Activated T-cell treated with anti-CD3 and anti-CD28 coated beads, Interleukin-2, amount 50 U/mL, for 1 hour (primary cell): ENCODE data around the gene ZNF124.
"Not testable (repeated sequence)": the region's sequence is repeated elsewhere in the genome, so short reads cannot be mapped to it uniquely, and the experiment has no call there.

Experiments used
- DNase-seq: peaks from one replicate; pipeline ENCODE4 v3.0.0-alpha.2; 2020

ZNF124 gene

GRCh38 chr1:247171443-247171842 lies 377 bp downstream of the ZNF124 start:
- DNase-seq: not testable (repeated sequence)

GRCh38 chr1:247165674-247166073 lies 6.1 kb downstream of the ZNF124 start:
- DNase-seq: no peak

GRCh38 chr1:247164694-247165093 lies 7.1 kb downstream of the ZNF124 start:
- no peak for DNase-seq

GRCh38 chr1:247156787-247157232 lies 15.0 kb downstream of the ZNF124 start:
- DNase-seq: no peak

GRCh38 chr1:247147781-247148180 lies 24.0 kb downstream of the ZNF124 start:
- DNase-seq: no peak

DNA sequence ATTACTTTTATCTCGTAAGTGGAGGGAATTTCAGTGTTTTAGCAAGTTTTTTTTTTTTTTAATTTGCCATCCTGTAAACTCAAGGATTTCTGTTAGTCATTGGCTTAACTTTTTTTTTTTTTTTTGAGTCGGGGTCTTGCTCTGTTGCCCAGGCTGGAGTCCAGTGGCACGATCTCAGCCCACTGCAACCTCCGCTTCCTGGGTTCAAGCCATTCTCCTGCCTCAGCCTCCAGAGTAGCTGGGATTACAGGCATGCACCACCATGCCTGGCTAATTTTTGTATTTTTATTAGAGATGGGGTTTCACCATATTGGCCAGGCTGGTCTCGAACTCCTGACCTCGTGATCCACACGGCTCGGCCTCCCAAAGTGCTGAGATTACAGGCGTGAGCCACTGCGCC lies 24.7 kb downstream of the ZNF124 start:
- DNase-seq: not testable (repeated sequence)

DNA sequence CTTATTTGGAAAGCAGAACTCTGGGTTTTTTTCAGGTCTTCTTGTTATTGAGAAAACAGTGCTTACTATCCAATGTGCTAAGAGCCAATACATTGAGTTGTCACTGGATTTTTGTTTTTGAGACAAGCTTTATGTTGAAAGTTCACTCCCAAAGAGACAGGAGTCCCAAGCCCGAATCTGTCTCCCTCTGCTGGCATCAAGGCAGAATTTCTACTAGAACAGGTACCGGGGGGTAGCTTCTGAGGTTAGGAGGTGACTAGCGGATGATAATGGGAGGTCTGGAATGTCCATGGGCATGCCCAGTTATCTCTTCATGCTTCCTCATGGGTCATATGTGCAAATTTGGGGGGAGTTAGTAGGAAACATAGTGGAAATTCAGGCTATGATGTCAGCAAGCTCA lies 25.1 kb downstream of the ZNF124 start:
- DNase-seq: no peak

- no peak for DNase-seq
These were observed 26.5 kb downstream of the ZNF124 start for GRCh38 chr1:247145279-247145678.

DNA sequence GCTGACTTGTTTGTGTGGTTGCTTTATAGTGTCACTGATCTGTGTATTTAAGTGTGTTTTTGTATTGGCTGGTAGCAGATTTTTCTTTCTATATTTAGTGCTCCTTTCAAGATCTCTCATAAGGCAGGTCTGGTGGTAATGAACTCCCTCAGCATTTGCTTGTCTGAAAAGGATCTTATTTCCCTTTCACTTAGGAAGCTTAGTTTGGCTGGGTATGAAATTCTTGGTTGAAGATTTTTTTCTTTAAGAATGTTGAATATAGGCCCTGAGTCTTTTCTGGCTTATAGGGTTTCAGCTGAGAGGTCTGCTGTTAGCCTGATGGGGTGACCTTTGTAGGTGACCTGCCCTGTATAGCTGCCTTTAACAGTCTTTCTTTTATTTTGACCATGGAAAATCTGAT lies 32.3 kb downstream of the ZNF124 start:
- not testable (repeated sequence) for DNase-seq

DNA sequence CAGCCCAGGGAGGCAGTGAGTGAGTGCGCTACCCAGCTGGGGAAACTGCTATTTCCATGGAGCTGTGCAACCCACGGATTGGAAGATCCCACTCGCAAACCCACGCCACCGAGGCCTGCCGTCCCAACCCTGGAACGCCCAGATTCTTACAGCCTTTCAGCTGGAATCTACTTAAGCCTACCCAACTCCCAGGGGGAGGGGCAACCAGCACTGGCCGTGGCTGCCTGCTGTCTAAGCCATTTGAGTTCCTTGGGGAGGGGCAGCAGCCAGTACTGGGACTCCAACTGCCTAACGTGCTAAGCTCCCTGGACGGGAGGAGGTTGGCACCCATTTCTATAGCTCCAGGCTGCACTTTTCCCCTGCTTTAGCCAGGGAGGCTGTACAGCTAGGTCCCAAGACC lies 40.6 kb downstream of the ZNF124 start:
- DNase-seq: no peak

DNA sequence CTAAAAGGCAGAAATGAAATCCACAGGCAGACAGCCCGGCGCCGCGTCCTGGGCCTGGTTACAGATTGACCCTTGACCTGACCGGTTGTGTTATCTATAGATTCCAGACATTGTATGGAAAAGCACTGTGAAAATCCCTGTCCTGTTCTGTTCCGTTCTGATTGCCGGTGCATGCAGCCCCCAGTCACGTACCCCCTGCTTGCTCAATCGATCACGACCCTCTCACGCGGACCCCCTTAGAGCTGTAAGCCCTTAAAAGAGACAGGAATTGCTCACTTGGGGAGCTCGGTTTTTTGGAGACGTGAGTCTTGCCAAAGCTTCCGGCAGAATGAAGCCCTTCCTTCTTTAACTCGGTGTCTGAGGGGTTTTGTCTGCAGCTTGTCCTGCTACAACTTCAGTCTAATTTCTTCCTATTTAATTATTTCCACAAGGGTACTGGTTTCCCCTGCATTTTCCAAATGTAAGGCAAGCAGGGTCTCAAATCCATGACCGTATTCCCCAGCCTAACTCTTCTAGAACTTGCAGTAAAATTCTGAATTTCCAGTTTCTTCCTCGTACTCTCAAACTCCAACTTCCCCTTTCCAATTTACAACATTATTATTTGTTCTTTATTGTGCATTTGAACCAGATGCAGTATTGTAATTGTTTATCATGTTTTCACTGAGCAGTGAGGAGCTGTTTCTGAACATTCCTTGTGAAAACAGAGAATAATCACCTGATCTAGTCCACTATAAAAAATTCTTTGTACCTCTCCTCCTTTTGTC lies 44.1 kb downstream of the ZNF124 start:
- not testable (repeated sequence) for DNase-seq

DNA sequence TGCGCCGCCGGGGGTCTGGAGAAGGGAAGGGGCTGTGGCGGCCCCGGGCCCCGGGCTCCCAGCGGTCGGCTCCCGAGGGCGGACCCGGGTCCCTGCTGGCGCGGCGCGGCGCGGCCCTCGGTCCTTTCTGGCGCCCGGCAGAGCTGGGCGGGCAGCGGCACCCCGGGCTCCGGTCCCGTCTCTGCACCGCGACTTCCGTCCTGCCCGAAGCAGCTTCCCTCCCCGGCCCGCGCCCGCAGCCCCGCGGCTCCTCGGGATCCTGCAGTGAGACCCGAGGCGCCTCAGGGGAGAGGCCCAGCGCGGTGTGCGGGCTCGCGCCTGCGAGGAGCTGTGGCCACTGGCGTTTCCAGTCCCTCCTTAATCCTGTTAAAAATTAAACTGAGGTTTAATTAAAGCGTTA lies 45.2 kb downstream of the ZNF124 start:
- not testable (repeated sequence) for DNase-seq

GRCh38 chr1:247126166-247126565 lies 45.7 kb downstream of the ZNF124 start:
- not testable (repeated sequence) for DNase-seq

- DNase-seq: no peak
These were observed 50.4 kb downstream of the ZNF124 start for GRCh38 chr1:247121382-247121781.

DNA sequence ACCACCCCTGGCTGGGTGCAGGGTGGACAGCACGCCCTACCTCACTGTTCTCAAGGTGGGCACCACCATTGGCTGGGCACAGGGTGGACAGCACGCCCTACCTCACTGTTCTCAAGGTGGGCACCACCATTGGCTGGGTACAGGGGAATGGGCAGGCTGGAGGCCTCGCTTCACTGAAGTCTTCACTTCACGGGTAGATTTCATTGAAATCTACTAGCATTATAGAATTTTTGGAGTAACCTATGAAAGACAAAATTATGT lies 51.5 kb downstream of the ZNF124 start:
- DNase-seq: not testable (repeated sequence)

DNA sequence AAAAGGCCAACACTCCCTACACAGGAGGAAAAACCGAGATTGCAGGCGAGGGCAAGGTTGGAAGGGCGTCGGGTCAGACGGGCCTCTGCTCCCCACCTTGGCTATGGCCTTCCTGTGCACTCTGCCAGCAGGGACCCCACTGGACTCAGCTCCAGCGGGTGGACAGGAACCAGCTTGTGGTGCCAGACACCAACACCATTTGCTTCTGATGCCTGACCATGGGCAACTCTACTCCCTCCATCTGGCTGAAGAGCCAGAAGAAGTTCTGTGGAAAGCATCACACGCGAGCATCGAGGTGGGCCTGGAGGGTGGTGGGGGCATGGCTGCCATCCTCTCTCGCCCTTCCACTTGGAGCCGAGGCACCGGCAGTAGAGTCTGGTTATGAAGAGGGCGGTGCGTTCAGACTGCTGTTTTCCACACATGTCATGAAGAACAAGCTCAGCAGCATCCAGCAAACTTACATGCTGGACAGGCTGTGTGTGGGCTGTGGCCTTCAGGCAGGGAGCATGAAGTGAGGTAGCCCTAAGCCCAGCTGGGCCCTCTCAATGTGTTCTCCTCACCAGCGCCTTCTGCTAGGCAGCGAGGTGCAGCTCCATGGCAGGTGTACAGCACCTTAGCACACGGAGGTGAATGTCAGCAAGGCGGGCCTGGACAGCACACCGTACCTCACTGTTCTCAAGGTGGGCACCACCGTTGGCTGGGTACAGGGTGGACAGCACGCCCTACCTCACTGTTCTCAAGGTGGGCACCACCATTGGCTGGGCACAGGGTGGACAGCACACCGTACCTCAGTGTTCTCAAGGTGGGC lies 52.0 kb downstream of the ZNF124 start:
- no peak for DNase-seq

- no peak for DNase-seq
These were observed 52.8 kb downstream of the ZNF124 start for GRCh38 chr1:247118946-247119446.

DNA sequence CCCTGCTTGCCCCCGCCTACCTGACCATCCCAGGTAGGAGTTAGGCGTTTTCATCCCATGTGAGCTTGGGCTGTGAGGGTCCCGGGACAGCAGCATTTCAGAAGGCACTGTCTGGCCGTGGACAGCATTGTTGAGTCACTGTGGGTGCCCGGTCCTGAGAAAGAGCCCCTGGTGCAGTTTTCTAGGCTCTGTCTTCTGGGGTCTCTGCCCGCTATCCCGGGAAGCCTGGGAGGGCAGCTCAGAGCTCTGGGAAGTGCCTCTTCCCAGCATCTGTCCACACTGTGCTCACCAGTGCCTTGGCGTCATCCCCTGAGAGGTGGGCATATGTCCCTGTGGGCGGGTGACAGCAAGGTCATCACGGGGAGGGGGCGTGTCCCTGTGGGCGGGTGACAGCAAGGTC lies 56.3 kb downstream of the ZNF124 start:
- no peak for DNase-seq

- no peak for DNase-seq
These were observed 56.7 kb downstream of the ZNF124 start for GRCh38 chr1:247115141-247115510.

DNA sequence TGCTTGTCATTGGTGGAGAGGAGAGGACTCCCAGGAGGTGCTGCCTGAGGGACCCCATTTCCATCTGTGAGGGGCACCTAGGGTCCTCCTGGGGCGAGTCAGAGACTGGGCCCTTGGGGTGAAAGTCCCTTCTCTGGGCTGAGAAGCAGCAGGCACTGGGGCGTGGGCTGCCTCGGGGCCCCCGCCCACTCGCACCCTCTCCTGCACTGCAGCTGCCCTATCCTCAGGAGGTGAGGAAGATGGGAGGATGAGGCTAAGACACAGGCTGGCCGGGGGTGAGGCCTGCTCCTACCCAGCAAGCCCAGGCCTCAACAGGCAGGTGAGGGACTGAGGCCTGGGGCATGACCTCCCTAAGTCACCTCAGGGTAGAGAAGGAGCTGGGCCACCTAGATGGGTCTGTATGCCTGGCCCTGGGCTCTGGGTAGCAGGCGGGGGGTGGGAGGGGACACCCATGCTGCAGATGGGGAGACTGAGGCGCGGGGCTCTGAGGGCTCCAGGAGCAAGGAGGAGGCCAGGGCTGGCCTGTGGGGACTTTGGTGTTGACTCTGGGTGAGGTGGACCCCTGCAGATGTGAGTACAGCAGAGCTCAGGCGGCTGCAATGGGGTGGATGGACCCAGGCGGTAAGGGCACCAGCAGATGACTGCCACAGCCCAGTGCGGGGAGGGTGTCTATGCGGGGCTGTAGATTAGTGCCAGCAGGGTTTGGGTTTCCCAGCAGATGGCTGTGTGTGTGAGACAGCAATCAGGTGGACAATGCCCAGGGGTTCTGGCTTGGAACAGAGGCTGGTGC lies 57.3 kb downstream of the ZNF124 start:
- no peak for DNase-seq

DNA sequence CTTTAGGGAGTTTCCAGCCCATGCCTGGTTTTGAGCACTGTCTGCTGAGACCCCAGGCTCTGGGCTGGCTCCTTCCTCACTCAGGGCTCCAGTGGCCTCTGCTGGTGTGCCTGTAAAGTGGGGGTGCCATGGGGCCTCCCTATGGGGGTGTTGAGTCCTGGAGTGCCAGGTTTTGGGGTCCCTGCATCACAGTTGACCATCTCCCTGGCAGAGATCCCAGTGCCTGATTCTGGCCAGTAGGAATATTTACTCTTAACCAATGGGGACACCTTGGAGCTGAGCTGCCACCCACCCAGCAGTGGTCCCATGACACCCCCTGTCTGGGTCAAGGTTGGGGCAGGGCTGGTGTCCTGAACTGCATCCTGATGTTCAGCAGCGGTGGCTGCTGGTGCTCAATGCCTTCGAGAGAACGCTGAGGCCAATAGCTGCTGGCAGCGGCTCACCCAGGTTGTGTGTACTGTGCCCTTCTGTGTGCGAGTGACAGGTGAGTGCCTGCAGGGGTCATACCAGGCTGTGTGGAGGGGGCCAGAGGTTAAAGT lies 58.0 kb downstream of the ZNF124 start:
- no peak for DNase-seq

DNA sequence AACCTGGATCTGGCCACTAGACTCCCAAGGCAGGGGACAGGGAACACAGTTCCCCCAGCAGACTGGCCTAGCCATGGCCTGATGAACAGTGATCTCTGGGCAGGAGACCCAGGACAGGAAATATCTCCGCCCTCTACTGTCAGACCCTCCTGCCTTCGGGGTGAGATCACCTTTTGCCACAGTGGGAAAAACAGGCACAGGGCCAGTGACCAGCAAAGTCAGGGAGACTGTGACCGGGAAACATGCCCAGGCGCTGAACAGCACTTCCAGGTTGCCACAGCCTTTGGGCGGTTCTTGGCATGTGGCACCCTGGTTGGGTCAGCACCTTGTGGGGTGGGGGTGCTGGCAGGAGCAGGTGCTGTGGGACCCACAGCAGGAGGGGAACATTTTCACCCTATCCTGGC lies 58.7 kb downstream of the ZNF124 start:
- no peak for DNase-seq

DNA sequence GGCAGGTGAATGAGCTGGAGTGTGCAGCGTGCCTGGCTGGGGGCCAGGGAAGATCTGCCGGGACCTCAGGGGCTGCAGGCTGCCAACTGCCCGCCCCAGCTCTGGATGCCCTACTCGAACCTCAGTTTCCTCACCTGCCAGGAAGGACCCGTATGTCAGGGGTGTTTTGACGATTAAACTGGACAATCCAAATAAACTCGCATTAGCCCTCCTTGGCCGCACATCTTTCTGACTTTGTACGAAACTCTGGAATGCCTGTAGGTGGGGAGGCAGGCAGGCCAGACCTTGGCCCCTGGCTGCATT lies 59.4 kb downstream of the ZNF124 start:
- no peak for DNase-seq
